ENCODE results near the gene IL25.
"Not testable (repeated sequence)": the region's sequence is repeated elsewhere in the genome, so short reads cannot be mapped to it uniquely, and the experiment has no call there.

The IL25 gene

DNA sequence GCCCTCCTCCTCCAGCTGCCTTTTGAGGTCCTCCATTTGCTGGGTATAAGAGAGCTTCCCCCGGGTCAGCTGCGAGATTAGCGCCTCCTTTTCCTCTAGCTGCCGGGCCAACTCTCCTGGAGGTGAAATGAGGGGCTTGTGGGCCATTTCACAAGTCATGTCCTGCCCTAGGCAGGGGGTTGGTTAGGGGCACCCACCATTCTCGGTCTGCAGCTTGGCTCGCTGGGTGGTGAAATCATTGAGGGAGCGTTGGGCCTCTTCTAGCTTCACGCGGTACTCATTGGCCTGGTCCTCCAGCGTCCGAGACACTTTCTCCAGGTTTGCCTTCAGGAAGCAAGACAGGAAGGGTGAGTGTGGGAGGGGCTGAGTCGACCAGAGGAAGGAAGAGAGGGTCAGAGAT, 16.8 kb downstream of the IL25 start:
- no peak for DNase-seq (ENCODE audit: low read depth)
- no peak overlapping the region for H3K4me3 ChIP-seq (ENCODE audit: low read length)
- TF ChIP-seq, protein P1, sequence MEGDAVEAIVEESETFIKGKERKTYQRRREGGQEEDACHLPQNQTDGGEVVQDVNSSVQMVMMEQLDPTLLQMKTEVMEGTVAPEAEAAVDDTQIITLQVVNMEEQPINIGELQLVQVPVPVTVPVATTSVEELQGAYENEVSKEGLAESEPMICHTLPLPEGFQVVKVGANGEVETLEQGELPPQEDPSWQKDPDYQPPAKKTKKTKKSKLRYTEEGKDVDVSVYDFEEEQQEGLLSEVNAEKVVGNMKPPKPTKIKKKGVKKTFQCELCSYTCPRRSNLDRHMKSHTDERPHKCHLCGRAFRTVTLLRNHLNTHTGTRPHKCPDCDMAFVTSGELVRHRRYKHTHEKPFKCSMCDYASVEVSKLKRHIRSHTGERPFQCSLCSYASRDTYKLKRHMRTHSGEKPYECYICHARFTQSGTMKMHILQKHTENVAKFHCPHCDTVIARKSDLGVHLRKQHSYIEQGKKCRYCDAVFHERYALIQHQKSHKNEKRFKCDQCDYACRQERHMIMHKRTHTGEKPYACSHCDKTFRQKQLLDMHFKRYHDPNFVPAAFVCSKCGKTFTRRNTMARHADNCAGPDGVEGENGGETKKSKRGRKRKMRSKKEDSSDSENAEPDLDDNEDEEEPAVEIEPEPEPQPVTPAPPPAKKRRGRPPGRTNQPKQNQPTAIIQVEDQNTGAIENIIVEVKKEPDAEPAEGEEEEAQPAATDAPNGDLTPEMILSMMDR (IDR thresholded peaks at IDR 0.05; ENCODE audit: insufficient read depth, low read depth, low read length, missing control alignments), result no peak

DNA sequence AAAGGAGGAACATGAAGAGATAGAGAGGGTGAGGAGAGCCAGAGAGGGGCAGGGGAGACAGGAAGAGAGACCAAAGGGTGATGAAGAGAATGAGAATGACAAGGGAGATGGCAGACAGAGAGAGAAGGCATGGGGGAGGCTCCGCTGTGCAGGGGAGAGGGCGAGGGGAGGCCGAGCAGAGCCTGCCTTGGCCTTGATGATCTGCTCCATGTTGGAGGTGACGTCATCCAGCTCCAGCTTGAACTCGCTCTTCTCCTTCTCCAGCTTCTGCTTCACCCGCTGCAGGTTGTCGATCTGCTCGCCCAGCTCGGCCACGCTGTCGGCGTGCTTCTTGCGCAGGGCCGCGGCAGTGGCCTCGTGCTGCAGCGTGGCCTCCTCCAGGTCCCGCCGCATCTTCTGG, 17.3 kb downstream of the IL25 start:
- not testable (repeated sequence) for H3K4me3 ChIP-seq (ENCODE audit: low read length); DNase-seq (ENCODE audit: low read depth)

DNA sequence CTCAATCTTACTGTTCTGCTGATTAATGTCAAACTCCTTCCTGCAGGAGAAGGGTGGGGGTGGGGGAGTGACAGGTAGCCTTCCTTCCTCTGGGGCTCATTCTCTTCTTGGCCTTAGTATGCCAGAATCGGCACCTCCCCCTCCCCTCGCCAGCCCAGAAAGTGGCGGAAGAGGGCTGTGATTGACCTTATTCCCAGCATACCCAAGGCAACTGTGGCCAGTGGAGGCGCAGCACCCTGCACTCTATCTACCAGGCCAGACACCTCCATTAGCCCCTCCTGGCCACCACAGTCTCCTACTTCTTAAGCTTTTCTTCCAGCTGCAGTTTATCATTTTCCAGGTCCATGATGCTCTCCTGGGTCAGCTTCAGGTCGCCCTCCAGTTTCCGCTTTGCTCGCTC, 20.0 kb downstream of the IL25 start:
- TF ChIP-seq, protein P1 (IDR thresholded peaks at IDR 0.05; ENCODE audit: insufficient read depth, low read depth, low read length, missing control alignments), result no peak
- no peak for DNase-seq (ENCODE audit: low read depth)
- H3K4me3 ChIP-seq (ENCODE audit: low read length), result no peak overlapping the region

DNA sequence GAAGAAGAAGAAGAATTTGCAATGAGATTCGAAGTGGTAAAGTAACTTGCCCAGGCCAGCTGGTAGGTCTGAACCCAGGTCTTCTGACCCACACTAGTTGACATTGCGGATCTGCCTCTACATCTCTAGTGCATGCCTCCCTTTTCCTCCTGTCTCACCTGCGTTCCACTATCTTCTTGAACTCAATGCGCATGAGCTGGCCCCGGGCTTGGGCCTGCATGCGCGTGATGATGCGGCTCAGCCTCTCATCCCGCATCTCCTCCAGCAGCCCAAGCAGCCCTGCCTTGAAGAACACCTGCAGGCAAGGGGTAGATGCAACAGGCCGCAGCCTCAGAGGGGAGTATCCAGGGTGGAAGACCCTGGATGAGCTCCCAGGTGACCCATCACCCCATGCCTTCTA, 23.5 kb downstream of the IL25 start:
- DNase-seq (ENCODE audit: low read depth), result no peak
- TF ChIP-seq, protein P1 (IDR thresholded peaks at IDR 0.05; ENCODE audit: insufficient read depth, low read depth, low read length, missing control alignments), result no peak
- no peak overlapping the region for H3K4me3 ChIP-seq (ENCODE audit: low read length)

DNA sequence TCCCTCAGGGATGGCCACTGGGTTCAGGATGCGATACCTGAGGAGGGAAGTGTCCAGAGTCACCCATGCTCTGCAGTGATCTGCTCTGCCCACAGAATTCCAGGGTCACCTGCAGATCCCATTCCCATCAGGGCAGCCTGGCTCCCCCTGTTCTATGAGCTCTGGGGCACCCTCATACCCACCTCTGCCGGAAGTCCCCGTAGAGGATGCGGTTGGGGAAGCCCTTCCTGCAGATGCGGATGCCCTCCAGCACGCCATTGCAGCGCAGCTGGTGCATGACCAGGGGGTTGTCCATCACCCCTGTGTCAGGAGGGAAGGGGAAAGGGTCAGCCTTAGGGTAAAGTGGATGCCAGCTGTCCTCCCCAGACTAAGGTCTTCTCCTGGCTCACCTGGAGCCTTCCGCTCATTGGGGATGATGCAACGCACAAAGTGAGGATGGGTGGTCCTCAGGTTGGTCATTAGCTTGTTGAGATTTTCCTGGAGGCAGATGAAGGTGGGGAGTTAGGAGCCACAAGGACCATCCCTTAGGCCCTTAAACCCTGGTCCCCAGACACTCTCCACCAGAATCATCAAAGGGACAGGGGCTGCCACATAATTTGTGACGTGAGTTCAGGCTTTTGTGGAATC, 24.3 kb downstream of the IL25 start:
- no peak overlapping the region for H3K4me3 ChIP-seq (ENCODE audit: low read length)
- TF ChIP-seq, protein P1 (IDR thresholded peaks at IDR 0.05; ENCODE audit: insufficient read depth, low read depth, low read length, missing control alignments), result no peak
- no peak for DNase-seq (ENCODE audit: low read depth)

DNA sequence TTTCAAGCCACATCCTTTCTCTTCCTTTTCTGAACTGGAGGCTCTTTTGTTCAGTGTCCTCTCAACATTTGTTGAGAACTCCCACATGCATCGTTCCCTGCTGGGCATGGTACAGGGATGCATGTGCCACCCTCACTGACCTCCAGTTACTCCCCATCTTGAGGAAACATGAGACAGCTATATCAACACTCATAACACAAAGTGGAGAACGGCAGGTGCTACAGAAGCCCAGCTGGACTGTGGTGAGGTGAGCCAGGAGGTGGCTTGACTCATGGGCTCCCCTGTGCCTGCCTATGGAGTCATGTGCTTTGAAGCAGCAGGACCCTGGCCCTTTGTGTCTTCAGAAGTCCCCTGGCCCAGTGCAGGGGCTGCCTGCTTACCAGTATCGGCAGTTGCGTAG, 25.7 kb downstream of the IL25 start:
- no peak for DNase-seq (ENCODE audit: low read depth)
- no peak overlapping the region for H3K4me3 ChIP-seq (ENCODE audit: low read length)
- TF ChIP-seq, protein P1 (IDR thresholded peaks at IDR 0.05; ENCODE audit: insufficient read depth, low read depth, low read length, missing control alignments), result no peak

DNA sequence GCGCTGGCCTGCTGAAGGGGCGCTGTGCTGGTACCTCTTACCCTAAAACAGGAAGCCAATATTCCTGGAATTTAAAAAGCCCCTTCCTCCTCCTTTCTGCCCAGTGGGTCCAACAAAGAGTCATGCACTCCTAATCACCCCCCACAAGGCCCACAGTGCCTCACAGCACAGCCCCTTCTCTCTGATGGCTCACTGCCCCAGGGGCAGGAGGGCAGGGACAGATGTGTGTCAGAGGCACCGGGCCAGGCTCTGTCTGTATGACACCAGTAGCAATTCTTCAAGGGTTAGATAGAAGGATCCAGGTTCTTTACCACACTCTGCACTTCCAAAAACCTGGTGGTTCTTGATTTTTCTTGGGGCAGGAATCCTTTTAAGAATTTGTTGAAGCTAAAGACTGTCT, 26.5 kb downstream of the IL25 start:
- TF ChIP-seq, protein P1 (IDR thresholded peaks at IDR 0.05; ENCODE audit: insufficient read depth, low read depth, low read length, missing control alignments), result no peak
- no peak for DNase-seq (ENCODE audit: low read depth)
- no peak overlapping the region for H3K4me3 ChIP-seq (ENCODE audit: low read length)
